RPMI7951 (cell line): Measurements from ENCODE around the gene CGN. TPM values are rescaled to one million over a fixed set of nuclear protein-coding genes. Genes with fewer than 3 reads are reported as not detected.

Experiments
- DNase-seq: peaks from one replicate; pipeline ENCODE4 v3.0.0-alpha.2; 2012; ENCODE audit warnings: low read depth
- total RNA-seq: library from RNA; depleted of rRNA; stranded (reverse); fragments of >200 nt; shearing (Covaris generic); gene quantifications from 2 replicates; pipeline ENCODE4 v1.2.3, GENCODE V29; 2014; rRNA removed

Gene CGN
- total RNA-seq, result under 0.01 and 0.10 TPM in 2 replicates

GRCh38 chr1:151510957-151511635 is at the start of gene CGN:
CGN (plus strand) TSS chr1:151511387; CDS start chr1:151518520, 7,133 bp downstream.
- peak; percentile 57 for DNase-seq

GRCh38 chr1:151461694-151462093 is 49.5 kb upstream of the CGN start:
- DNase-seq, result no peak

GRCh38 chr1:151465026-151465425 is 46.2 kb upstream of the CGN start:
- DNase-seq, result no peak

- DNase-seq, result peak; percentile 82
Observed at GRCh38 chr1:151472856-151473731, 38.1 kb upstream of the CGN start.

GRCh38 chr1:151474745-151475144 is 36.4 kb upstream of the CGN start:
- DNase-seq, result no peak

- no peak for DNase-seq
Observed at GRCh38 chr1:151475175-151475574, 36.0 kb upstream of the CGN start.

- DNase-seq, result peak; percentile 85
Observed at GRCh38 chr1:151476083-151476482, 35.1 kb upstream of the CGN start.

- DNase-seq, result no peak
Observed at GRCh38 chr1:151477066-151477465, 34.1 kb upstream of the CGN start.

- DNase-seq, result no peak
Observed at GRCh38 chr1:151478140-151478812, 32.9 kb upstream of the CGN start.

- DNase-seq, result no peak
Observed at GRCh38 chr1:151478923-151479322, 32.3 kb upstream of the CGN start.

GRCh38 chr1:151479462-151479861 is 31.7 kb upstream of the CGN start:
- peak; percentile 59 for DNase-seq

- no peak for DNase-seq
Observed at GRCh38 chr1:151482017-151482416, 29.2 kb upstream of the CGN start.

GRCh38 chr1:151485685-151486255 is 25.4 kb upstream of the CGN start:
- no peak for DNase-seq

GRCh38 chr1:151486557-151486956 is 24.6 kb upstream of the CGN start:
- DNase-seq, result no peak

GRCh38 chr1:151491641-151492040 is 19.5 kb upstream of the CGN start:
- DNase-seq, result no peak

GRCh38 chr1:151492120-151492519 is 19.1 kb upstream of the CGN start:
- no peak for DNase-seq

- no peak for DNase-seq
Observed at GRCh38 chr1:151493042-151493441, 18.1 kb upstream of the CGN start.

- peak; percentile 81 for DNase-seq
Observed at GRCh38 chr1:151494741-151495281, 16.4 kb upstream of the CGN start.

GRCh38 chr1:151495316-151495715 is 15.9 kb upstream of the CGN start:
- no peak for DNase-seq

- no peak for DNase-seq
Observed at GRCh38 chr1:151499365-151499764, 11.8 kb upstream of the CGN start.

GRCh38 chr1:151499930-151500329 is 11.3 kb upstream of the CGN start:
- DNase-seq, result no peak

- DNase-seq, result no peak
Observed at GRCh38 chr1:151501474-151501873, 9.7 kb upstream of the CGN start.
